Iris pigment epithelial cell (primary cell): ENCODE data around the gene RCAN1.
A peak's percentile ranks its signal among the peaks of the same experiment; 100 is the strongest.
"Not testable (repeated sequence)": the region's sequence is repeated elsewhere in the genome, so short reads cannot be mapped to it uniquely, and the experiment has no call there.

ENCODE experiments used
- DNase-seq: peaks from one replicate; pipeline ENCODE4 v3.0.0-alpha.2; 2011; ENCODE audit warnings: low read depth

RCAN1 gene

DNA sequence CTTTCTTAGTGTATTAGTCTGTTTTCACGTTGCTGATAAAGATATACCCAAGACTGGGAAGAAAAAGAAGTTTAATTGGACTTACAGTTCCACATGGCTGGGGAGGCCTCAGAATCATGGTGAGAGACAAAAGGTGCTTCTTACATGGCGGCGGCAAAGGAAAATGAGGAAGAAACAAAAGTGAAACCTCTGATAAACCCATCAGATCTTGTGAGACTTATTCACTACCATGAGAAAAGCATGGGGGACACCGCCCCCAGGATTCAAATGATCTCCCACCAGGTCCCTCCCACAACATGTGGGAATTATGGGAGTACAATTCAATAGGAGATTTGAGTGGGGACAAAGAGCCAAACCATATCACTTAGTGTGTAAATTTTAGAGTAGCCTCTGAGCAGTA lies 46.1 kb downstream of the RCAN1 start:
- DNase-seq, result not testable (repeated sequence)

- no peak for DNase-seq
These were observed 47.2 kb downstream of the RCAN1 start for GRCh38 chr21:34567604-34568155.

DNA sequence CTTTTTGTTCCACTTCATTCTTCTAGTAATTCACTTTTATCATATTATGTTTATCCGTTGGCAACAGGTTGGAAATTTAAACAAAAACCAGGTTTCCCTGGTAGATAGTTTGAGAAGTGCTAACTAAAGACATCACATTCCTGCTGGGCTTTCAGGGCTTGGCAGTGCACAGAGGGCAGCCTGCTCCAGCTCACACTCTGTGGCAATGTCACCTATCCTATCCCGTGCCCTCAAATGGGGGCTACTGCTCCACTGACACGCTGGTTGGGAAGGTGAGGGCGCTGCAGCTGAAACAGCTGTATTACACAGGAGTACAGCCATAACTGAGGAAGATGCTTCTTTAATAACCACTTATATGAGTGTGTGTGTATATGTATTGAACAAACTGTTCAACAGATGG lies 49.7 kb downstream of the RCAN1 start:
- no peak for DNase-seq

- not testable (repeated sequence) for DNase-seq
These were observed 51.5 kb downstream of the RCAN1 start for GRCh38 chr21:34563370-34563769.

GRCh38 chr21:34561806-34562205 lies 53.1 kb downstream of the RCAN1 start:
- DNase-seq, result no peak

DNA sequence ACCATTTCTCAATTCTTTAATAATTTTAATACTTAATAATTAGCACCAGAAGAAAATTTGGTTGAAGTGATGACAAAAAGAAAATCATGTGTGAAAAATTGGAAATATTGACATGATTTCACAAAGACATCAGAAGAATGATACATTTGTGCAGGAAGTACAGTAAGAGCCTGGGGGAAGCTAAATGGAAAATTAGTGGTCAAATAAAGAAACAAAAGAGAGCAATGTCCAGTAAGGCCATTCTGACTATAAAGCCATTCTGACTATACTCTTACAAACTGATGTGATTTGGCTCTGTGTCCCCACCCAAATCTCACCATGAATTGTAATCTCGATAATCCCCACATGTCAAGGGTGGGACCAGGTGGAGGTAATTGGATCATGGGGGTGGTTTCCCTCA lies 54.3 kb downstream of the RCAN1 start:
- no peak for DNase-seq

- no peak for DNase-seq
These were observed 54.9 kb downstream of the RCAN1 start for GRCh38 chr21:34560021-34560420.

GRCh38 chr21:34559089-34559631 lies 55.8 kb downstream of the RCAN1 start:
- no peak for DNase-seq

- no peak for DNase-seq
These were observed 56.7 kb downstream of the RCAN1 start for GRCh38 chr21:34558166-34558565.

GRCh38 chr21:34557261-34557660 lies 57.7 kb downstream of the RCAN1 start:
- no peak for DNase-seq

DNA sequence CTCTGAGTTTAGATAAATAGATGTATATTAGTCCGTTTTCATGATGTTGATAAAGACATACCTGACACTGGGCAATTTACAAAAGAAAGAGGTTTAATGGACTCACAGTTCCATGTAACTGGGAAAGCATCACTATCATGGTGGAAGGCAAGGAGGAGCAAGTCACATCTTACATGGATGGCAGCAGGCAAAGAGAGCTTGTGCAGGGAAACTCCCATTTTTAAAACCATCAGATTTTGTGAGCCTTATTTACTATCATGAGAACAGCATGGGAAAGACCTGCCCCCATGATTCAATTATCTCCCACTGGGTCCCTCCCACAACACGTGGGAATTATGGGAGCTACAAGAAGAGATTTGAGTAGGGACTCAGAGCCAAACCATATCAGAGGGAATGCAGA lies 60.2 kb downstream of the RCAN1 start:
- not testable (repeated sequence) for DNase-seq

- no peak for DNase-seq
These were observed 60.7 kb downstream of the RCAN1 start for GRCh38 chr21:34554227-34554626.

DNA sequence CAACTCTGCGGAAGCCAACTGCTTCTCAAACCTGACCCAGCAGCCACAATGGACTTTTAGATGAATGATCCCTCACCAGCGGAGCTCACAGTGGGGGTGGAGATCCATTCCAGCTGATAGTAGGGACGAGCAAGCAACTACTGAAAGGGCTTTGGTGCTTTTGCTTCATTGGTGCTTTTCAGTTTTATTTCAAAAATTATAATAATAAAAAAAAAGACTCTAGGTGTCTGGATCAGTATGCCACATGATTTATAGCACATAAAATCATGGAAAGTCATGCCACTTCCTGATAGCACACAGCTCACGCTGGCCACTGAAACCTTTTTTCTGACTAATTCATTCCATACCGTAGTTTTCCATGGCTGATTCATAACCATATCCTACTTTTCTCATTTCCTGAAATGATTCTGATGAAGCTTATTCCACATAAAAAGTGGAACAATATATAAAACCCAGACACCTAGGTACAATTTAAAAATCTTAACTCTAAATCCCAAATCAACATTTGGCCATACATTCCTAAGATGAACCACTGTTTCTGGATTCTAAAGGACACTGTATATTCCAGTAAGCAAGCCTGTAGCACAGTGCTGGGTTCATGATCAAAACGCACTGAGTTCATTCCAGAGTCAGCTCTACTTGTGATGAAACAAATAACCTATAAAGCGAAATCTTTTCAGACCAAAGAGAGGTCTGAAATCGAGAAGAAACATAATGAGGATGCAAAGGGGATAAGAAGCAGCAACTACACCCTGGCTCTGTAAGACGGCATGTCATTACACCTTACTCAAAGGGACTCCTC lies 61.6 kb downstream of the RCAN1 start:
- peak; percentile 74 for DNase-seq

DNA sequence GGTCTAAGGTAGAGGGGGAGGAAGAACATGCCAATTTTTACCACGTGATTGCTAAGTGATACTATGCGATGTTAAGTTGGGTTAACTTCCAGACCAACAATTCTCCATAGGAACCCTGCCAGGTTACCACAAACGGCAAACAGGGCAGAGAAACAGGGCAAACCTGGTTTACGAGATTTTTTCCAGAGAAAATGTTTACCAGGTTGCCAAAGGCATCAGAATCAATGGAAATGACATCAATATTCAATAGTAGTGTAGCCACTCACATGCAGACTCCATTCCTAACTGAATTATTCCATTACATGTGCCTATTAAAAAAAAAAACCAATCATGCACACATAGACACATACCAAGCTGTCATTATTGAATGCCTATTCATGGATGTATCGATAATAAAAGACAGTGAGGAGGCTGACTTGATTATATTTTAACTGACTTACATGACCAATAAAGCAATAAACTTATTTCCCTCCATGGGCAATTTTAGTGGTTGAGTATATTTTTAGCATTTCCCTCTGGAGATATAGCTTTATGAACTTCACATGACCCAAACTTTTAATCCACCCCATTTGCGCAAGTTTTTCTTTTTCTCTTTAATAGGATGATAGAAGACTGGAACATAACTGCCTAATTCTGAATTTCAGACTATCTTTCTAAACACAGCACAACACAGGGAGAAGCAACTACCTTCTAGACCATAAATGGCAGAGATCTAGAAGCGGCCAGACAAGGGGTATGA lies 62.4 kb downstream of the RCAN1 start:
- peak; percentile 47 for DNase-seq

DNA sequence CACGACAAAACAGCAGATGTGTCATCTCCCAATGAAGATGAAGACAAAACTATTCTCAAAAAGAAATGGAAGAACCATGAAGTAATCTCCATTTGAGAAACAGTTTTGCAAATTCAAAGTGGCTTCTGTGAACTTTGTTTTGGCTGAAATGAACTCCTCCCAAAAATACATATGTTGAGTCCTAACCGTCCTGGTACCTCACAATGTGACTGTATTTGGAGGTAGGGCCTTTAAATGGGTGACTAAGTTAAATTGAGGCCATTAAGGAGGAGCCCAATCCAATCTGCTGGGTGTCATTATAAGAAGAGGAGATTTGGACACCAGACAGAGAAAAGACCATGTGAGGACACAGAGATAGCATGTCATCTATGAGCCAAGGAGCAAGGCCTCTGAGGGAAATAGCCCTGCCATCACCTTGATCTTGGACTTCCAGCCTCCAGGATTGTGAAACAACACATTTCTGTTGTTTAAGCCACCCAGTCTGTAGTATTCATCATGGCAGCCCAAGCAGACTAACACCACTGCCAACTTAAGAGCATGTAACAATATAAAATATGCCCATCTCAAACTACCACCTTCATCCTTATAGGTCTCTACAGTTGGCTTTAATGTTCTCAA lies 64.6 kb downstream of the RCAN1 start:
- no peak for DNase-seq

DNA sequence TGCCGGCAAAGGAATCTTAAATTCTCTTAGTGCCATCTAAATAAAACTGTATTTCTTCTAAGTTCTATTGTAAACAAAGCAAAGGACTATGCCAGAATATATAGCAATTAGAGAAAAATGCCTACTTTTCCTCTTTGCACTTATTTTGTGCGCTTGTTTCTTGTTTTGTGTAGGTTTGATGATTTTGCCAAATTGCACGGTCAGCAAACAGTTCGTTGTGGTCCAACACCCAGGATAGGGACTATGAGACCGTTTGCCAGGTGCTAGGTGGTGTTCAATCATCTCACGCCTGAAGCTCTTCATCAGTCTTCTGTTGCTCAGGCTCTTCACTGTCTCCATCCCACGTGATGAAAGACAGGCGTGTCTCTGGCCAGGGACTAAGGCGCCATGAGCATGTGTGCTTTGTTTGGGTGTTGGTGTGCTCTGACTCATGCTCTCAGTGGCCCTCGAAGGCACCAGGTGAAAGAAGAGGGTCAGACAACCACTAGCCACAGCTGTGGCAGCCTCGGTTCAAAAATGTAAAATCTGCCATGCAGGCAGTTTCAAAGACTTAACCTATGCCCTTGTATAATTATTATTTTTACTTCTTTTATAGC lies 66.0 kb downstream of the RCAN1 start:
- DNase-seq, result no peak

GRCh38 chr21:34546542-34546941 lies 68.4 kb downstream of the RCAN1 start:
- DNase-seq, result no peak

DNA sequence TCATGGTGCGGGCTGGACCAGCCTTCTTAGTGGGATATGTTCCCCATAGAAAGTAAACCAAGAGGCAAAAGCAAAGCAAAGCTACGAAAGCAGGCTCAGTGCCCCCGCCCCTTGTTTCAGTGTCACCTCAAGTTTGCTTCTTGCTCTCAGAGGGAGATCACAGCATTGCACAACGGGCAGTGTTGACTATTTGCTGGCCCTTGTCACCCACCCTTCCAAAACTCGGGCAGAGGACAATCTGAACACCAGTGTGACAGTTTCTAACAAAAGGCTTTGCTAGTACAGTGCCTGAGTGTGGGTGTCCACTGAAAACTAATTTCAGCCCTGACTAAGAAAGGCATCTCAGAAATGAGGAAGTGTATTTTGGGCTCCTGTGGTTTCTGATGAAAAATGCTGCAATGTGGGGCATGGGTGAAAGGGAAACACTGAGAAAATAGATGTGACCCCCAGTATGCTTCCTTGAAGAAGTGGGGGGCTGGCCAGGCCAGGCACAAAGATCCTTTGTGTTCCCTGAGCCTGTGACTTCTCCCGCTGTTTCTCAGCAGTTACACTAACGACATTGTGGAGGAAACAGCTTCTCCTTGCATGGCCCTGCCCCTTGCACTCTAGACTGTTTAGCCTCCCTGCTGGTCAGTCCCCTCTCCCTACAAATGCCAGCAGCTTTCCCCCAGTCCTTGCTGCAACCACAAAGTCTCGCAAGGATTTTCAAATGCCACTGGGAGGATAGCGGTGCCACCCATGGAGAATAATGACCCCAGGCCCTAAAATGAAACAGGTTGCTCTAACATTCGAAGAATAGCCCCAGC lies 69.6 kb downstream of the RCAN1 start:
- peak; percentile 60 for DNase-seq

GRCh38 chr21:34544032-34544496 lies 70.8 kb downstream of the RCAN1 start:
- DNase-seq, result peak; percentile 80

GRCh38 chr21:34543017-34543416 lies 71.9 kb downstream of the RCAN1 start:
- DNase-seq, result no peak

DNA sequence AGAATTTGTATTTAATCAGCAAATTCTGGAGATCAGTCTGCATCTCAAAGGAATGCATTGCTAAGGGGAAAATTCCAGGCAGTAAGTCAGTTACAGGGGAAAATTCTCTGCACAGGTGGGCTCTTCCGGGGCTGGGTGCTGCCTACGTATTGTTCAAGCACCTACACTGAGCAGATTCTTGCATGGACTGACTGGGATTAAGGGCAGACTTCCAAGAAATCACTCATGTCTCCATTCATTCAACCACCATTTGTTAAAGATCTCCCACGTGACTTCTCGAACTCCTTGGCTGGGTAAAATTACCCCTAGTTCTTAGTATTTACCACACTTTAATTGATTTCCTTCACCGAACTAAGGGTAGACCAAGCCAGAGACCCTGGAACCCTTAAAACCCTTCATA lies 74.7 kb downstream of the RCAN1 start:
- DNase-seq, result no peak
